Karpas-422 (cell line): ENCODE results near the gene MIA3. TPM values are rescaled to one million over a fixed set of nuclear protein-coding genes. Genes with fewer than 3 reads are reported as not detected.

Source experiments
- DNase-seq: peaks from one replicate; pipeline ENCODE4 v3.0.0-alpha.2; 2015
- H2AFZ ChIP-seq: fragments of 200-600 bp; sonication (generic); 2 replicates; pipeline ENCODE4 v1.6.1; 2014; ENCODE audit warnings: antibody characterized with exemption, low read length, mixed read lengths
- H3K27ac ChIP-seq: fragments of 200-600 bp; sonication (generic); 2 replicates; pipeline ENCODE4 v1.5.1; 2014; ENCODE audit warnings: mild to moderate bottlenecking, low read length, moderate library complexity
- H3K27me3 ChIP-seq: fragments of 200-600 bp; sonication (generic); 2 replicates; pipeline ENCODE4 v1.6.1; 2014; ENCODE audit warnings: low read length, mixed read lengths
- H3K36me3 ChIP-seq: fragments of 200-600 bp; sonication (generic); 2 replicates; pipeline ENCODE4 v1.6.1; 2014; ENCODE audit warnings: low read length, mixed read lengths; ENCODE audit not compliant: insufficient read depth
- H3K4me1 ChIP-seq: fragments of 200-600 bp; sonication (generic); 2 replicates; pipeline ENCODE4 v1.6.1; 2014; ENCODE audit warnings: mild to moderate bottlenecking, low read length, mixed read lengths
- H3K4me2 ChIP-seq: fragments of 200-600 bp; sonication (generic); 2 replicates; pipeline ENCODE4 v1.6.1; 2014; ENCODE audit warnings: low read length, low read depth, mild to moderate bottlenecking; ENCODE audit not compliant: poor library complexity, severe bottlenecking
- H3K4me3 ChIP-seq: fragments of 200-600 bp; sonication (generic); 2 replicates; pipeline ENCODE4 v1.5.1; 2014; ENCODE audit warnings: mild to moderate bottlenecking, antibody characterized with exemption, low read length, mixed read lengths
- H3K79me2 ChIP-seq: fragments of 200-600 bp; sonication (generic); 2 replicates; pipeline ENCODE4 v1.6.1; 2014; ENCODE audit warnings: mild to moderate bottlenecking, low read length, mixed read lengths
- H3K9ac ChIP-seq: fragments of 200-600 bp; sonication (generic); 2 replicates; pipeline ENCODE4 v1.6.0; 2014; ENCODE audit warnings: low read length
- H3K9me2 ChIP-seq: fragments of 200-600 bp; sonication (generic), shearing (Covaris generic); replicated peaks from 2 replicates; pipeline ENCODE4 v1.6.0; 2014; ENCODE audit warnings: mild to moderate bottlenecking, low read length, moderate library complexity; ENCODE audit not compliant: insufficient read depth
- H3K9me3 ChIP-seq: fragments of 300-700, 200-600 bp; sonication (generic); 2 replicates; pipeline ENCODE4 v1.6.1; 2014; ENCODE audit warnings: low read length, mixed read lengths
- H4K20me1 ChIP-seq: fragments of 200-600 bp; sonication (generic); 2 replicates; pipeline ENCODE4 v1.6.1; 2014; ENCODE audit warnings: mild to moderate bottlenecking, antibody characterized with exemption, low read length, low read depth; ENCODE audit not compliant: insufficient read depth
- total RNA-seq: library from RNA; depleted of rRNA; stranded (reverse); fragments of >200 nt; shearing (Covaris generic); gene quantifications from 2 replicates; pipeline ENCODE4 v1.2.3, GENCODE V29; 2014; ENCODE audit warnings: low replicate concordance

The MIA3 gene
- total RNA-seq, 1 experiment from 2014 or later = 106 TPM

DNA sequence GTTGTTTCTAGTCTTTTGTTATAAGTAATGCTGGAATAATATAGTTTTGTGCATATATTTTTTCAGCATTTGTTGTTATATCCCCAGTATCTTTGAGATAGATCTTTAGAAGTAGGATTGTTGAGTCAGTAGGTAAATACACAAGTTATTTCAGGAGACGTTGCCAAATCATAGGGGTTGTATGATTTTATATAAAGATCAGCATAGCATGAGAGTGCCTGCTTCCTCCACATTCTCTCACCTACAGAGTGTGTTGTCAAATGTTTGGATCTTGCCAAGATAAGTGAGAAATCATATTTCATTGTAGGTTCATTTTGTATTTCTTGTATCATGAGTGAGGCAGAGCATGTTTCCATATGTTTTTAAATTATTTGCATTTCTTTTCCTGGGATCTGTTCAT, 24.6 kb downstream of the MIA3 start:
- DNase-seq = no peak
- no peaks in the 10 kb centered on the region for H3K27me3 ChIP-seq

GRCh38 chr1:222643606-222643937, 25.7 kb downstream of the MIA3 start:
- Histone ChIP-seq H3K9me3 (no peaks in the 10 kb centered on the region), H3K4me2 (peak overlapping the region; percentile 85), H2AFZ (peak overlapping the region; percentile 44; the same call in 1 of the 2 replicates), H3K36me3 (peaks cover 31% of the 10 kb centered on the region; the same call in 1 of the 2 replicates), H3K4me1 (peaks cover 27% of the 10 kb centered on the region), H4K20me1 (no peaks in the 10 kb centered on the region), H3K9me2 (no peaks in the 10 kb centered on the region), H3K27me3 (no peaks in the 10 kb centered on the region), H3K4me3 (peak overlapping the region; percentile 97), H3K9ac (peak overlapping the region; percentile 87), H3K27ac (peak overlapping the region; percentile 54), H3K79me2 (peaks cover 53% of the 10 kb centered on the region)
- DNase-seq = no peak

More for the DNA sequence above, 24.6 kb downstream of the MIA3 start:
- peaks cover 27% of the 10 kb centered on the region for H3K4me1 ChIP-seq
- no peak overlapping the region for H3K27ac ChIP-seq
- no peaks in the 10 kb centered on the region for H3K9me3 ChIP-seq
- peak overlapping the region; percentile 85 for H3K4me2 ChIP-seq
- no peak overlapping the region for H3K9ac ChIP-seq
- H3K79me2 ChIP-seq = peaks cover 58% of the 10 kb centered on the region
- peaks cover 39% of the 10 kb centered on the region; the same call in 1 of the 2 replicates for H3K36me3 ChIP-seq
- no peak overlapping the region for H3K4me3 ChIP-seq
- H3K9me2 ChIP-seq = no peaks in the 10 kb centered on the region
- H2AFZ ChIP-seq = no peak overlapping the region
- no peaks in the 10 kb centered on the region for H4K20me1 ChIP-seq

DNA sequence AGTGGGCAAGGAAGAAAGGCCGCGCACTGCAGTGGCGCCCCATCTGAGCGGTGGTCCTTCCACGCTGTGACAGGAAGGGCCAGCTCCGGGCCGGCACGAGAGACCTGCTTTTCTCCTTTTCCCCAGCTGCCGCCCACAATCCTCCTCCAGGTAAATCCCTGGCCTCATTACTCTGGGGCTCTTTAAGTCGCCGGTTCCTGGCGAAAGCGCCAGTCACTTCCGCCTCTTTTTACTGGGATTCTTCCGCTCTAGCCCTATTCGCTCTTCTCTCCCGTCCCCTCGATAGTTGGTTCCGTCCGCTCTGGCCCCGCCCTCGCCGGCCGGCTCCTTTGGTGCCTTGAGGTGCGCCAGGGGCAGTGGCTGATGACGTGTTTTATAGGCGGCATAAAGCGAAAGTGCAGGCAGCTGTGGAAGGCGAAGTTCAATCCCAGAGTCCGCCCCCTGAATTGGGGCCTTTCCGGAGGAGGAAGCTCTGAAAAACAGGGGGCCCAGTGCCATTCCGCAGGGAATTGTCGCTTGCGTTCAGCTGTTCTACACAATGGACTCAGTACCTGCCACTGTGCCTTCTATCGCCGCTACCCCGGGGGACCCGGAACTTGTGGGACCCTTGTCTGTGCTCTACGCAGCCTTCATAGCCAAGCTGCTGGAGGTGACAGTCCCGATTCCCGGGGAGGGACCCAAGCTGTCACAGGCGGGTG, 26.2 kb downstream of the MIA3 start:
- Histone ChIP-seq H3K4me1 (peaks cover 27% of the 10 kb centered on the region), H3K27ac (peak overlapping the region; percentile 54), H3K9me3 (no peaks in the 10 kb centered on the region), H3K9ac (peak overlapping the region; percentile 87), H3K27me3 (no peaks in the 10 kb centered on the region), H3K79me2 (peaks cover 53% of the 10 kb centered on the region), H3K4me2 (peak overlapping the region; percentile 85), H3K36me3 (peaks cover 31% of the 10 kb centered on the region; the same call in 1 of the 2 replicates), H3K4me3 (peak overlapping the region; percentile 97), H3K9me2 (no peaks in the 10 kb centered on the region), H4K20me1 (no peaks in the 10 kb centered on the region), H2AFZ (peak overlapping the region; percentile 44; the same call in 1 of the 2 replicates)
- DNase-seq = peak; percentile 100

- Histone ChIP-seq H3K4me3 (peak overlapping the region; percentile 97), H2AFZ (peak overlapping the region; percentile 29; the same call in 1 of the 2 replicates)
- DNase-seq = peak; percentile 47
Observed at GRCh38 chr1:222644636-222644980, 26.7 kb downstream of the MIA3 start.

DNA sequence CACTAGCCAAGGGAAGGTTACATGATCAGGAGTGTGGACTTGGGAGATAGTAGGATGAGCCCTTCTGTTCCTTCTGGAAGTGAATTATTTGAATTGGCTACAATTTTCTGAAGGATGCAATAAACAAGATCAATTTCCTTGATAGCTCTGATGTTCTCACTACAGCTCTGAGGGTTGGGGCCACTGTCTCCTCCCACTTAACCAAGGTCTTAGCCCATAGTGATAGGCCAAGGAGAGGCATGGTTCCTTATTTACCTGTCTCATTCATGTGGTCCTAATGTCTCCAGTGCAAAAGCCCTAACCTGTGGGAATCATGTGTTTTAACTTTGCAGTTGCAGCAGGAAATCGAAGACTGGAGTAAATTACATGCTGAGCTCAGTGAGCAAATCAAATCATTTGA, 34.8 kb downstream of the MIA3 start:
- Histone ChIP-seq H3K27ac (no peak overlapping the region), H3K9me3 (no peaks in the 10 kb centered on the region)

More at GRCh38 chr1:222644636-222644980, 26.7 kb downstream of the MIA3 start:
- Histone ChIP-seq H3K4me1 (peaks cover 27% of the 10 kb centered on the region), H3K9me3 (no peaks in the 10 kb centered on the region), H3K36me3 (peaks cover 26% of the 10 kb centered on the region; the same call in 1 of the 2 replicates), H3K9ac (peak overlapping the region; percentile 87), H3K4me2 (peak overlapping the region; percentile 85), H3K27ac (peak overlapping the region; percentile 25; the same call in 1 of the 2 replicates), H4K20me1 (no peaks in the 10 kb centered on the region), H3K27me3 (no peaks in the 10 kb centered on the region), H3K9me2 (no peaks in the 10 kb centered on the region), H3K79me2 (peaks cover 53% of the 10 kb centered on the region)

GRCh38 chr1:222653178-222653827, 35.4 kb downstream of the MIA3 start:
- H3K27ac ChIP-seq = no peak overlapping the region
- H3K4me2 ChIP-seq = no peak overlapping the region
- no peaks in the 10 kb centered on the region; the same call in 1 of the 2 replicates for H3K4me1 ChIP-seq
- H2AFZ ChIP-seq = no peak overlapping the region
- no peaks in the 10 kb centered on the region for H4K20me1 ChIP-seq
- H3K9me2 ChIP-seq = no peaks in the 10 kb centered on the region
- H3K4me3 ChIP-seq = no peak overlapping the region
- H3K27me3 ChIP-seq = no peaks in the 10 kb centered on the region
- H3K9me3 ChIP-seq = no peaks in the 10 kb centered on the region
- H3K79me2 ChIP-seq = peaks cover 12% of the 10 kb centered on the region; the same call in 1 of the 2 replicates
- DNase-seq = no peak
- H3K9ac ChIP-seq = no peak overlapping the region
- peaks cover 81% of the 10 kb centered on the region for H3K36me3 ChIP-seq

More for the DNA sequence above, 34.8 kb downstream of the MIA3 start:
- no peak for DNase-seq
- Histone ChIP-seq H3K9me2 (no peaks in the 10 kb centered on the region), H3K36me3 (peaks cover 75% of the 10 kb centered on the region), H3K4me3 (no peak overlapping the region), H3K4me2 (no peak overlapping the region), H3K4me1 (no peaks in the 10 kb centered on the region; the same call in 1 of the 2 replicates), H2AFZ (no peak overlapping the region), H3K9ac (no peak overlapping the region), H3K79me2 (peaks cover 12% of the 10 kb centered on the region; the same call in 1 of the 2 replicates), H3K27me3 (no peaks in the 10 kb centered on the region), H4K20me1 (no peaks in the 10 kb centered on the region)

DNA sequence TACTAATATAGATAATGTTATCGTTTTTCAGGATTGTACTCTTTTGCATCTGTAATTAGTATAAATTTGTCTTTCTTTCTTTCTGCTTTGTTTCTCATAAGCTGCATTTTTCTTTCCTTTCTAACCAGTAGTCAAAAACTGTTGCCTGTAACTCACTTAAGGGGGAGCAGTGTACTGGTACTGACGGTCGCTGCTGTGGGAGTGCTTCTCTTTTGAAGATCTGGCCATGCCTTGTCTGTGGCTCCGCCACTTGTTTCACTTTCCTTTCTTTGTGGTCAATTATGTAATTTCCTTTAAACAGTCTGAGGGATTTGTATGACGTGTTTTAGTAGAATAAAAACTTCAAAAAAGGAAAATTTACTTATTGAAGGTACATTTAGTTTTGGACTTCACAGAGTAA, 37.0 kb downstream of the MIA3 start:
- Histone ChIP-seq H3K9me2 (no peaks in the 10 kb centered on the region), H3K4me1 (no peaks in the 10 kb centered on the region; the same call in 1 of the 2 replicates), H3K9me3 (no peaks in the 10 kb centered on the region), H3K9ac (no peak overlapping the region), H2AFZ (no peak overlapping the region), H3K79me2 (peaks cover 12% of the 10 kb centered on the region; the same call in 1 of the 2 replicates), H3K27ac (no peak overlapping the region), H4K20me1 (no peaks in the 10 kb centered on the region), H3K27me3 (no peaks in the 10 kb centered on the region), H3K36me3 (peaks cover 88% of the 10 kb centered on the region), H3K4me2 (no peak overlapping the region), H3K4me3 (no peak overlapping the region)
- DNase-seq = no peak
